Measurements from ENCODE around the gene CD244.

Gene CD244

GRCh38 chr1:160859166-160859565 is 3.5 kb downstream of the CD244 start:
- DNase-seq (ENCODE audit: low read depth in 2 of 2) = no peak
- no peak overlapping the region for H3K4me3 ChIP-seq (replicated peaks in 1 of 2; ENCODE audit: low read depth in 2 of 2, low read length in 2 of 2)
- TF ChIP-seq CTCF (IDR thresholded peaks at IDR 0.05; ENCODE audit: low read depth, low read length) = no peak

GRCh38 chr1:160858507-160858906 is 4.2 kb downstream of the CD244 start:
- no peak for TF ChIP-seq CTCF (IDR thresholded peaks at IDR 0.05; ENCODE audit: low read depth, low read length)
- H3K4me3 ChIP-seq (replicated peaks in 1 of 2; ENCODE audit: low read depth in 2 of 2, low read length in 2 of 2) = no peak overlapping the region
- DNase-seq (ENCODE audit: low read depth in 2 of 2) = no peak

- DNase-seq (ENCODE audit: low read depth in 2 of 2) = no peak
- TF ChIP-seq CTCF (IDR thresholded peaks at IDR 0.05; ENCODE audit: low read depth, low read length) = no peak
- no peak overlapping the region for H3K4me3 ChIP-seq (replicated peaks in 1 of 2; ENCODE audit: low read depth in 2 of 2, low read length in 2 of 2)
These were observed 4.6 kb downstream of the CD244 start for GRCh38 chr1:160858097-160858496.

GRCh38 chr1:160855181-160855981 is 7.3 kb downstream of the CD244 start:
- no peak overlapping the region for H3K4me3 ChIP-seq (replicated peaks in 1 of 2; ENCODE audit: low read depth in 2 of 2, low read length in 2 of 2)
- no peak for DNase-seq (ENCODE audit: low read depth in 2 of 2)
- no peak for TF ChIP-seq CTCF (IDR thresholded peaks at IDR 0.05; ENCODE audit: low read depth, low read length)

- DNase-seq (ENCODE audit: low read depth in 2 of 2) = no peak
- TF ChIP-seq CTCF (IDR thresholded peaks at IDR 0.05; ENCODE audit: low read depth, low read length) = no peak
- no peak overlapping the region for H3K4me3 ChIP-seq (replicated peaks in 1 of 2; ENCODE audit: low read depth in 2 of 2, low read length in 2 of 2)
These were observed 8.9 kb downstream of the CD244 start for GRCh38 chr1:160853754-160854153.

GRCh38 chr1:160853014-160853413 is 9.7 kb downstream of the CD244 start:
- no peak for DNase-seq (ENCODE audit: low read depth in 2 of 2)
- no peak for TF ChIP-seq CTCF (IDR thresholded peaks at IDR 0.05; ENCODE audit: low read depth, low read length)
- H3K4me3 ChIP-seq (replicated peaks in 1 of 2; ENCODE audit: low read depth in 2 of 2, low read length in 2 of 2) = no peak overlapping the region

- no peak for DNase-seq (ENCODE audit: low read depth in 2 of 2)
- no peak for TF ChIP-seq CTCF (IDR thresholded peaks at IDR 0.05; ENCODE audit: low read depth, low read length)
- H3K4me3 ChIP-seq (replicated peaks in 1 of 2; ENCODE audit: low read depth in 2 of 2, low read length in 2 of 2) = no peak overlapping the region
These were observed 11.7 kb downstream of the CD244 start for GRCh38 chr1:160850993-160851392.

Measured in cardiac fibroblast (primary cell).